HG02798 (cell line): ENCODE results near the gene CTIF.

Experiments used
- ATAC-seq: cut with Tn5 transposase; IDR thresholded peaks from one replicate; pipeline ENCODE4 v1.9.1; 2021; ENCODE audit warnings: mild to moderate bottlenecking; ENCODE audit not compliant: unreplicated experiment, poor library complexity

The CTIF gene

DNA sequence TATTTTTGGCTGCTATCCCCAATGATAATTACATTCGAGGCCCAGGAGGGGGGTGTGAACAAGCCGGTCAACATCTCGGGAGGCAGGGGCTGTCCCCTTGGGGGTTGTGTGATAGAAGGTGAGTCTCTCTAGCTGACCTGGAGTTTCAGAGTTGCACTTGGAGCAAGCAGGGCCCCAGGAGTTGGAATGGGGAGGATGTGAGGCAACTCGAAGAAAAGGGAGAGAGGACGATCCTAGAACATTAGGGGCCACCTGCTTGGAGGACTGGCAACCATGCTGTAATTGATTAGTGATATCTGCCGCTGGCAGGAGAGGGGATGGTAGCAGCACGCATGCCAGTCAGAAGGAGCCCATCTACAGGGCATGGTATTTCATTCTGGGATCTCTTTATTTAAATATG lies 122.6 kb downstream of the CTIF start:
- ATAC-seq: no peak

DNA sequence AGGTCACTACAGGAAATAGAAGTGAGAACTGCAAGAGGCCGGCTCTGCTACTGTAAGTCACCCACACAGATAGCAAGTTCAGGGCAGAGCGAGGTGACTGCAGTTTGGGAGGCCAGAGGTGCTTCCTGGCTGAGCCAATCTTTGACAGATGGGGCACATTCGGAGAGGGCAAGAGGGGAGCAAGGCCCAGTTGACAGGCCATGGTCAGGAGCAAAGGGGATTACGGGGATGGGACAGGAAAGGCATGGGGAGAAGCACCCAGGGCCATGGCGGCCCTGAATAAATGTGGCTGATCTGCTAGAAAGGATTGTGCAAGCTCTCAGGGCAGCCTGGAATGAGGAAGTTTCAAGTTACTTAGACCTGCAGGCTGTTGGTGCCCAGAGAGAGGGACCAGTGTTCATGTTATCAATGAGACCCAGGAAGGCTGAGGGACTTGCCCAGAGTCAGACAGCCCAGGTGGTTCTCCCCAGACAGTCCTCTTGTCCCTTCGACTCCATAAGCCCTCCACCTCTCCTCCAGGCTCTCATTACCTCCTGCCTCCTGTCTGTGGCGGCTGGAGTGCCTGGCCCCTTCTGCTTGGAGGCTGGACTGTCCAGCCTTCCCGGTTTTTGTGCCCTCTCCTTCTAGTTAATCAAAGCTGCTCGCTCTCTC lies 123.3 kb downstream of the CTIF start:
- ATAC-seq: no peak

DNA sequence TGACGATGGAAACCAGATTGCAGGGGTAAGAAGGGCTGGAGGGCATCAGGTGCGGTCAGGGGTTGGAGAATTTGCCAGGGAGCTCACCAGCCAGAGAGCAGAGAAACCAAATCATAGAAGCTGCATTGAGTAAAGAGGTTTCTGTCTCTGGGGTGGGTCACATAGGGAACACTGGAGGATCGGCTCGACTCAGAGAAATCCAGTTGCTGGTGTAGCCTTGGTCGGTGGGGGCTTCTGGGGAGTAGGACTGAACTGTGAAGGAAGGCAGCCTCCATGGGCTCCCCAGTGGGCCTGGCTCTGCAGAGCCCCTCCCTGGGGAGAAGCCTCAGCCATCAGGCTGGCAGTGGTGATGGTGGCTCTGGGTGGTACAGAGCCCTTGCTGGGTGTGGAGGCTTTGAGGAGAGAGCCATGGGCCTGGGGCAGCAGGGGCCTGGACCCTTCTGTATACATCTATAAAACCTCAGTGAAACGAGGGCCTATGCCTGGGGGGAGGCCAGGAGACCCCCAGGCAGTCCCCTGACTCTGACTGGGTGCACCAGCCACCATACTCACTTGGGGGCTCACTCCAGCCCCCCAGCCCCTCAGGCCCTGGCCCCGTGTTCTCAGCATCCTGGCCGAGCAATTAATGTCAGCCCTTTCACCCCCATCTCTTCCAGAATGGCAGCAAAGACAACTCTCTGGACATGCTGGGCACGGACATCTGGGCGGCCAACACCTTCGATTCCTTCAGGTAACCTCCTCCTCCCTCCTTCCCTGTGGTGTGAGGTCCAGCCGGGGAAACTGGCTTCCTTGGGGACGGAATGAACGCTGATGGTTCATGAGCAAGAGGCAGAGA lies 124.5 kb downstream of the CTIF start:
- no peak for ATAC-seq

DNA sequence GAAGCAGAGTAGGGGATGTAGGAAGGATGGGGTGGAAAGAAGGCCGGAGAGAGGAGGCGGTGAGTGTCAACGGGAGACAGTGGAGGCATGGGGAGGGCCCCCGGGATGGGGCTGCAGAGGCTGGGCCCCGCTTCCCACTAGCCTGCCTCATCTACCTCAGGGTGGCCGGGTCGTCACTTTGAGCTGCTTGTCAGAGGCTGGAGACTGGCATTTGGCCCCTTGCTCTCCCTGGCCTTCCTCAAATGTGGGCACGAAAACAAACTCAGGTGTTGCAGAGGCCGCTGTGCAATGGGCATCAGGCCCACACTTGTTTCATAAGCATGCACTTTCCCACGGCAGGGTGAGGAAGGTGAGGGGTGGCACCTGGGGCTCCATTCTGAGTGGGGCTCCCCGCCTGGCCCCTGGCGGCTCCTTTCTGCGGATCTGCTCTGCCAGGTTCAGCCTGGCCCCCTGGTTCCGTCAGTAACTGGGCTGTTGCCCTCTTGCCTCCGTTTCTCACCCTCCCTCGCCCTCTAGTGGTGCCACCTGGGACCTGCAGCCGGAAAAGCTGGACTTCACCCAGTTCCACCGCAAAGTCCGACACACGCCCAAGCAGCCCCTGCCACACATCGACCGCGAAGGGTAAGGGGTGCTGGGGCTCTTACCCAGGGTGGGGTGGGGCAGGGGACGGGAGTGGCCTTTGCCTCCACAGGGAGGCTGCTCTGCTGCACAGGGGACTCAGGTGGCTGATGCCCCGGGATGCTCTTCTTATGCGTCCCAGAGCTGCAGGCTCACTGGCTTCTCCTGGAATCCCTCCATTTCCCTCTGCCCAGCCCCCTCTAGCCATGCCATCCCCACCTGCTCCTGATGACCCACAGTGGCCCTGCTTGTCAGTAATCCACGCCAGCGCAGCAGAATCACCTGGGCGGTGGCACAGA lies 125.4 kb downstream of the CTIF start:
- no peak for ATAC-seq

DNA sequence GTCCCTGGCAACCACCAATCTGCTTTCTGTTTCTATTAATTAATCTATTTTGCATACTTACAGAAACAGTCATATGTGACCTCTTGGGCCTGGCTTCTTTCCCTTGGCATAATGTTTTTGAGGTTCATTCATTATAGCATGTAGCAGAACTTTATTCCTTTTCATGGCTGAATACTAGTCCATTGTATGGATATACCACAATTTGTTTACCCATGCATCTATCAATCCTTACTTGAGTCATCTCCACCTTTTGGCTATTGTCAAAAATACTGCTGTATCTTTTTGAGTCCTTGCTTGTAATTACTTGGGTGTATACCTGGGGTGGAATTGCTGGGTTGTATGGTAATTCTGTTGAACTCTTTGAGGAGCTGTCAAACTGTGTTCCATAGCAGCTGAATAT lies 126.8 kb downstream of the CTIF start:
- ATAC-seq: no peak

DNA sequence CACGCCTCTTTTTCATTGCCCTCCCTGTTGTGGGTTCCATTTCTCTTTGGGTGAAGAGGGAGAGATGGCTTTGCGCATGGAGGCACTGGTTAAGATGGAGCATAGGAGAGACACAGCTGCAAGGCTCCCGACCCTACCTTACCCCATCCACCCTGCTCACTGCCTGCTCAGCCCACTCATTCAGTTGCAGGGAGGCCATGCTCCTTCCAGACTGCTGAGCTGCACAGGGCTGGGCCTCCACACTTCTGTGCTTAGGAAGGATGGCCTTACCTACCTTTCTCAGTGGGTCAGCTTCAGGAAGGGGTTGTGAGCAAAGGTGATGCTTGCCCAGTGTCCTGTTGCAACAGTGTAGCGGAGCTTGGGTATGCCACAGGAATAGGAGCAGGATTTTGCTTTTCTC lies 127.8 kb downstream of the CTIF start:
- ATAC-seq: no peak

DNA sequence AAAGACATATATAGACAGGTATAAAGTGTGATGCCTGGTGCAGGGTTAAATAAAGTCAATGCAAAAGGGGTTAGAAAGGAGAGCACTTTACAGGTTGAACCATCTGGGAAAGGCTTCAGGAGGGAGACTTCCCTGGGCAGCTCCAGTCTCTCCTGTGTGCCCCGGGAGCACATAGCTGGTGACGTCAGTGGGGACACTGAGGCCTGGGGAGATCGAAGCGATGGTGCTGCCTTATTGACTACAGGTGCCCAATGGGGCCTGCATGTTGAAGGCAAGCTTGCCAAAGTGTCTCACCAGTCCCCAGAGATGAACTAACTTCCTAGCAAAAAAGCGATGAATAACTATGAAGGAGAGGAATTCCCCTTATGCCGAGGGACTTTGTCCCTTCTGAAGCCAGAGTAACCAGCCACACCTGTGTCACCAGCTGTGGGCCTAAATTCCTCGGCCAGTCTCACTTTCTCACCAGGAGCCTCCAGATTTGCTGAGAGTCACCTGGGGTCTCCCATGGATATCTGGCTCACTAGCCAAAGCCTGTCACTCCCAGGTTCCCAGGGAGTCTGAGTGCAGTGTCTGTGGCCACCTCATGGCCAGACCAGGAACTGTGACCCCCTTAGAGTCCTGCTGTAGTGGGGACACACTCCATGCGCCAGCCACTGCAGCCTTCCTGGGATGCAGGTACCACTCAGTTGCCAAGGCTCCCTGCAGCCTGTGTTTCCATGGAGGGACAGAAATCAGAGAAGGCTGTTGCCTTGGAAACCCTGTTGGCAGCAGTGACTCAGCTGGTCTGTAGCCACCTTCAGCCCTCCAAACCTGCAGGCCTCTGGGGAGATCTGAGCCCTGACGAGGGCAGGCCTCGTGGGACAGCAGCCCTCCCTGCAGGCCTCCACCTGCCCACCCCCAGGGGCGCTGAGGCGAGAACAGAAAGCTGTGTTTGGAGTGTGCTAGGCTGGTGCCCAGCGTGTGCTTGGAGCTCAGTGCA lies 128.7 kb downstream of the CTIF start:
- peak; percentile 48 for ATAC-seq

DNA sequence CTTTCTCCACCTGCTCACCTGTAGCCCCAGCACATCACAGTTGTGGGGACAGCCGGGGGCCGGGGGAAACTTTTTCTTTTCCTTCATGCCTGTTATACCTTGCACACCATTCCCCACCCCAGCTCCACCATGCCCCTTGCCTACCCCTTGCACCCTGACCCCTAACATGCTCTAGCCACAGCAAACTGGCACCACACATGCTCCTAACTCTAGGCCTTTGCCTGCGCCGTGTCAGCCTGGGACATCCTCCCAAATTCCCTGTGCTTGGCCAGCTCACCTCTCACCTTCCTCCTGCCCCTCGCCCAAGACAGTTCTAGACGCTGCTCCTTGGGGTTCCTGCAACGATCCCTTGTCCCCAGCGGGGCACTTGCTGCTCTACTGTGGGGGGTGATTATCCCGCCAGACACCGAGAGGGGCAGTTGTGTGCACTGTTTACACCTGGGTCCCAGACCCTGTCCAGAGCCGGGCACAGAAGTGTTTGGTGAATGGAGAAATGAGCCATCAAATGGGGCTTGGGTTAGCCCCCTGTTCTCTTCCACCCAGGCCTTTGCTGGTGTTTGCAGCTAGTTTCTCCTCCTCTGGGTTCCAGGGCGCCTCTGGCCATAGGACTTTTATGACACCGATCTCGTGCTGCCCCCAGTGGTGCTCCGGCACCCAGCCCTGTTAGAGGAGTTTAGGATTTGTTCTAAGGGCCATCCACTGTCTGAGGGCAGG lies 129.8 kb downstream of the CTIF start:
- ATAC-seq: no peak

DNA sequence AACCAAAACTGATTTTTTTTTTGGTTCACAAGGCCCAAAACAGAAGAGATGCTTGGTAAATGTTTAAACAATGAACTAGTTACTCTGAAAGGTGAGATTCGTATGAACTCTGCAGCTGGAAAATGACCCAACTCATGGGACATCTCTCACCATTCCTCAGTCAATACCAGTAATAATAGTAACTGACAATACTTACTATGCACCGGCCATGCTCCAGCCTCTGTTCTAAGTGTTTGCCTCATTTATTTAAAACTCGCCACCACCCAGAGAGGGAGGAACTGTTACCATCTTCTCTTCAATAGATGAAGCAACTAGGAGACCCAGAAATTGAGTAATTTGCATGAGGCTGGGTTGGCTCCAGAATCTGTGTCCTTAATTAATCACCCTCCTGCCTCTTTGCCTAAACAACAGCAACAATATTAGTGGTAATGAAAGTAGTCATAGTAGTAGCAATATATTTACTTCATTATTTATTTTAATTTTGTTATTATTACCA lies 130.4 kb downstream of the CTIF start:
- ATAC-seq: no peak

DNA sequence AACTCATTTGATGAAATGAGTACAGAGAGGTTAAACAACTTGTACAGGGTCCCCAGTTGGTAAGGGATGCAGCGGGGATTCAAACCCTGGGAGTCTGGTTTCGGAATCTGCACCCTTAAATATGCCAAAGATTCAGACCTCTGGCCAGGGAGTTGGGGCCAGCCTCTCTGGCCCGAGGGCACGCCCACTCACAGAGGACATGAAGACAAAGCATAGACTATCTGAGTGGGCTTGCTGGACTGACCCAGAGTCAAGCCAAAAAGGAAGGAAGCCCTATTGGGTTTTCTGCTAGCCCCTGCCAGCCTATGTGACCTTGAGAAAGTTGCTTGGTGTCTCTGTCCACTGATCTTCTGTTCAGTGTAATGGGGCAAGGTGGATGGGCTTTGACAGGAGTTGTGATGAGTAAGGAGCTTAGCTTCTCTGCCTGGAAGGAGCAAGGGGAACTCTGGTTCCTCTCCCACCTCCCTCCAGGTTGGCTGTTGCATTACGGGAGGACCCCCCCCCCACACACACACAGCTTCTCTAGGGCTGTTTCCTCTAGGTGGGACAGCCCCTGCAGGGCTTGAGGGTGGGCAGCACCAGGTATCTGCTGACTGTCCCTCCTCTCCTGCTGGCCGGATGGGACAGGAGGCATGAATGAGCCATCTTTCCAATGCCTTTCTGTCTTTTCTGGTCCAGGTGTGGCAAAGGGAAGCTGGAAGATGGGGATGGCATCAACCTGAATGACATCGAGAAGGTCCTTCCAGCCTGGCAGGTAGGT lies 131.3 kb downstream of the CTIF start:
- ATAC-seq: no peak

DNA sequence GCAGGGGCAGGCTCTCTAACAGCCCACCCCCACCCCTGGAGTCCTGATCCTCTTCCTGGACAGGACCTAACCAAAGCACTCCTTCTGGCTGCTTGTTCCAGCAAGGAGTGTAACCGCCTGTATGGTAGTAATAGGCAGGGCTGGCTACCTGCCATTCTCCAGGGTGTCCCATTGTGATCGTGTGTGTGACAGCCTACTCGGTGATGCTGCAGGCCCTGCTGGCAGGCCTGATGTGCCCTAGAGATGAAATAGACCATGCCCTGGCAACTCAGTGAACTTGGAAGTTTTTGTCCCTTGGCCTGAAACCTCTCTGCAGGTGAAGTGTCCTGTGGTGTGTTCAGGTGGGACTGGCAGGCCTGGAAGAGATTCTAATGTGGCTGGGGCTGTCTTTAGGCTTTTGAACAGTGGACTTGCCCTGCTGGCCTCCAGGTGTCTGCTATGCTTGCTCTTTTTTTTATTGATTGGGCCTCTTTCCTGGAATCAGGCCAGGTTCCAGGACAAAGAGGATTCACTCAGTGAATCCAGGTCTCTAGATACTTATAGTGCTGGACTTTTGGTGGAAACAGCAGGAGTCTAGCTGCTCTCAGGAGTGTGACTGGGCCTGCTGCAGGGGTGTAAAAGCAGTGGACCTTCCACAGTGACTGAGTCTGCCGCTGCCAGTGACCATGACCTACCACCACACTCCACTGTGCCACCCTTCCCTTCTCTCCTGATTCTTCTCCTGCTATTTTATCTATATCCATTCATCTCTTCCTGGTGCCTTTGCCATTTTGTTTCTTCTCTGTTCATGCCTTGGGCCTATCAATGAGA lies 132.1 kb downstream of the CTIF start:
- ATAC-seq: no peak

DNA sequence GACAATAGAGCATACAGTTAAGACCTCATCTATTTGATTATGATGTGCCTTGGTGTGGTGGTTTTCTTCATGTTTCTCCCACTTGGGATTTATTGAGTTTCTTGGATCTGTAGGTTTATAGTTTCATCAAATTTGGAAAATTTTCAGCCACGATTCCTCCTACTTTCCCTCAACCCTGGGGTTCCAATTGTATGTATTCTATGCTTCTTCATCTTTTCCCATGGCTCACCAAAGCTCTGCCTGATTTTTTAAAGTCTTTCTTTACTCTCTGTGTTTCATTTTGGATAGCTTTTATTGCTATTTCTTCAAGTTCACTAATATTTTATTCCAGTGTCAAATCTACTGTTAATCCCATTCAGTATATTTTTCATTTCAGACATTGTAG lies 132.7 kb downstream of the CTIF start:
- ATAC-seq: no peak

DNA sequence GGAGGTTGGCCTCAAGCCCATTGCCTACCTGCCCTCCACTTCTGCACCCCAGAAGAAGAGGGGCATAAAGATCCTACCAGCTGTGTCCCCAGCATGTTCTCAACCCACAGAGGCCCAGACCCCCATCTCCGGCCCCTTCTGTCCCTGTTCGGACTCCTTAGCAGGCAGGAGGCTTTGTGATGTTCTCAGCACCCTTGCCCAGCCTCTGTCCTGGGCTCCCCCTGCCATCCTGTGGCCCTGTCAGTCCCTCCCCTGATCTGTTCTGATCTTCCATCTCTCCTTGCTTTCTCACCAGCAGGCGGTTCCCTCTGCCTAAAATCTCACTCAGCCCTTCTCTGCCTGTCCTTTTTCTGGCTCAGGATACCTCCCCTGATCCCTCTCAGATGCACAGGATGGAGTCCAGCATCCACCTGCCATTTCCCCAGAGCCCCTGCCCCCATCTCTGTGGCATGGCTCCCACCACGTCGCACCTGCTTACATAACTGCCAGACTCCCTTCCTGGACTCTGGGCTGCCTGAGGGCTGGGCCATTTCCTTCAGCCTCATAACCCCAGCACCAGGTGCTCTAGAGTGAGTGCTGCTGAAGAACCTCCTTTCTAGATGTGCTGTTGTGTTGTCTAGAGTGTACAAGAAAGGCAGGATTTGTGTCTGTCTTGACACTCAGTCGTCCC lies 134.0 kb downstream of the CTIF start:
- ATAC-seq: no peak

DNA sequence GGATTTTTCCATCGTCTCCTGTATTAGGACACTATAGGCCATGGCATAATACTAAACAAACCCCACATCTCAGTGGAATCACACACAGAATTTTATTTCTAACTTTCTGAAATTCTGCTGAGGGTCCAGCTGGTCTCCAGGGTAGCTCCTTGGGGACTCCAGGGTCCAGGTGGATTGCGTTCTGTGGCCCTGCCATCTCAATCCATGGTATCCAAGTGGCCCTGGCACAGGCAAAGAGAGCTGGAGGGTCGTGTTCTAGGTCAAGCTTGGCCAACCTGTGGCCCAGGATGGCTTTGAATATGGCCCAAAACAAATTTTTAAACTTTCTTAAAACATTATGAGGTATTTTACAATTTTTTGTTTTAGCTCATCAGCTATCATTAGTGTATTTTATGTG lies 134.6 kb downstream of the CTIF start:
- ATAC-seq: no peak

DNA sequence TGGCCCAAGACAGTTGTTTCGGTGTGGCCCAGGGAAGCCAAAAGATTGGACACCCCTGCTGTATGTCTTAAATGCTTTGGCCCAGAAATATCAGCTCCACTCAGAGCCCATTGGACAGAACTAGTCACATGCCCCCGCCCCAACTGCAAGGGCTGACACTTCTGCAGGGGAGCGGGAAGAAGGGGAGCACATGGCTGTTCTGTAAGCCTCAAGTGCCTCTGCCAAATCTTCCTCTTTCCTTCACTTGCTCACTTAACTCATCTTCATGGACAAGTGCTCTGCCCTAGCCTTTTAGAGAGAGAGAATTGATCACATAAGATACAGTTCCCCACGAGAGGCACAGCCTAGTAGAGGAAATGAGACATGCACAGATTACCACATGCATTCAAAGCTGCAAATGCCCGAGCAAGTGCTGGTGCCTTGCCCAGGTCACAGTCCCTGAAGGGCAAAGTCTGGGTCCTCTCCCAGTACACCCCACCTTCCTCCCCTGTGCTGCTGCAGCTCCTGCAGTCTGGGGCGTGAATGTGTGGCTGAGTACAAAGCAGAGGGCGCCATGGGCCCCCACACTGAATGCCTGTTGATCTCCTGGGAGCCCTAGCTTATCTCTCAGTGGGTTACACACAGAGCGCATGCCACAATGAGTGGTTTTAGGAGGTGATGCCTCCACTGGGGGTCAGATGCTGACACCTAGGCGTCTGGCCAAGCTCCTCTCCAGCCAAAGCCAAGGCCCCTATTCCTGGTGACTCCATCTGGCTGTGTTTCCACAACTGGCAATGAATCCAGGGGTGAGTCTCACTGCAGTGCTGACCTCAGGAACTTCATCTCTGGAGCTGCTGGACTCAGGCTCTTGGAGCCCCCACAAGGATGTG lies 135.3 kb downstream of the CTIF start:
- ATAC-seq: no peak

DNA sequence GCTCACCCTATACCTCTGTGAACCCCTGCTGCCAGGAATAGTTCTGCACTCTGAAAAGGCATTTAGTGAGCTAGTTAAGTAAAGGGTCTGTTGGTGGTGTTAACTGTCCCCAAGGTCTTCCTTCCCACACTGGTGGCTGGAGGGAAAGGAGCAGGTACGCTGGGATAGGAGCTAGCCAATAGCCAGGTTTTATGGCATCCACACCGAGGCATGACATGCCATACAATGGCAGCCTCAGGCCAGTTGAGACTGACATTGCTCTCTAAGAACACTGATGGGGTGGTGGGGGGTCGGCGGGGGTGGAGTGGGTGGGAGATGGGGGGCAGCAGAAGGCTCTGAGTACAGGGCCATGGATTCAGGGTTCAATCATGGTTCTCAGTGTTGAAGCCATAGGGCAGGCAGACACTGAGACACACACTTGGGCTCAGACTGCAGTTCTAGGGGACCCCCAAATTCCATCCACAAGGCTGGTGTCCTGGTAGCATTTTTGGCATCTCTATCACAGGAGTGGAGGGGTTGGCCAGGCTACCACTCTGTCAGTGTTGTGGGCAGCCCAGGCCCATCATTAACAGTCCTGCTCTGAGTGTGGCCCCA lies 136.0 kb downstream of the CTIF start:
- peak; percentile 6 for ATAC-seq
